ENCODE measurements around the gene DOCK7. TPM values are rescaled to one million over a fixed set of nuclear protein-coding genes. Genes with fewer than 3 reads are reported as not detected.

The DOCK7 gene
- total RNA-seq, 4 donors from 2014 or later = 7.8 to 56.5 (median 19.1) TPM

DNA sequence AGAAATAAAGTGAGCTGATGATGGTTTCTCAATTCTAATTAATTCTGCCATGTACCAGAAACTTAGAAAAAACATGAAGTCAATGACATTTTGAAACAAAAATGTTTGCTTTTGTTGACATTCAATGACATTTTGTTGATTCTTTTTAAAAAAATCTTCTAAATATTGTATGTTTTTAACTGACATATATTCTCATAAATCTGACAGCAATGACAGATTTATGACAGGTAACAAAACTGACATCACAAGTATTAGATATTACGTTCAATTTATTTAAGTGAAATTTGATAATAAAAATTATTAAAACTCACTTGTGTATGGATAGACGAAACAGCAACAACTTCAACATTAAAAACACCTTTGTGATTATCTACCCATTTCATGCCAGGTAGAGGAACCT is 126.9 kb downstream of the DOCK7 start:
- TF ChIP-seq CTCF (IDR thresholded peaks at IDR 0.05) (no peak), POLR2A (IDR thresholded peaks at IDR 0.05) (no peak)
- DNase-seq = no peak

GRCh38 chr1:62544570-62544969 is 143.6 kb downstream of the DOCK7 start:
- Histone ChIP-seq H3K4me3 (no peak overlapping the region), H3K27me3 (no peaks in the 10 kb centered on the region), H3K9me3 (no peaks in the 10 kb centered on the region), H3K27ac (no peak overlapping the region), H3K4me1 (no peaks in the 10 kb centered on the region), H3K36me3 (peaks cover 0 to 42% (median 0%) of the 10 kb centered on the region in 3 donors)
- TF ChIP-seq POLR2A (IDR thresholded peaks at IDR 0.05) (no peak), CTCF (IDR thresholded peaks at IDR 0.05) (no peak)
- DNase-seq = no peak
- 87 to 93% methylated on average over 2 of the region's 2 CpGs for WGBS, 2 donors
- intact Hi-C loops (cut with DNase I) = no loop called here

More for the DNA sequence above, 126.9 kb downstream of the DOCK7 start:
- intact Hi-C loops (cut with DNase I) = no loop called here
- no peaks in the 10 kb centered on the region for H3K9me3 ChIP-seq
- no peak overlapping the region for H3K27ac ChIP-seq
- no peak overlapping the region for H3K4me3 ChIP-seq
- no peaks in the 10 kb centered on the region for H3K4me1 ChIP-seq
- no peaks in the 10 kb centered on the region for H3K27me3 ChIP-seq
- WGBS, 2 donors = 87 to 92% methylated on average over 2 of the region's 2 CpGs
- peaks cover 0 to 36% (median 0%) of the 10 kb centered on the region in 3 donors for H3K36me3 ChIP-seq

DNA sequence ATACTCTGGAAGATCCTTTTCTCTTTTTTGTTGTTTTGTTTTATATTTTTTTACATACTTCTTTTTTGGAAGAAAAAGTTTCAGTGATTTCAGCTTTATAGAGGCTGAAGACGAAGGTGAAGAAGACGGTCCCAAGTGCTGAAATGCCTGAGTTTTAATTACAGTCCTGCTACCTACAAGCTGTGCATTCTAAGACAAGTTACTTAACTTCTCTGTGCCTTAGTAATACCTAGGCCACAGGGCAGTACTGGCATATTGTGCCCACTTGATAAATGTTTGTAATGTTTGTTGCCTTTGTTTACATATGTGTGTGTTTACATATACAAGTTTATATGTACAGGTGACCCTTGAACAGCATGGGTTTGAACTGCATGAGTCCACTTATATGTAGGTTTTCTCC is 147.1 kb downstream of the DOCK7 start:
- Histone ChIP-seq H3K27ac (no peak overlapping the region), H3K4me3 (no peak overlapping the region), H3K9me3 (no peaks in the 10 kb centered on the region), H3K36me3 (peaks cover 0 to 66% (median 0%) of the 10 kb centered on the region in 3 donors), H3K27me3 (no peaks in the 10 kb centered on the region), H3K4me1 (no peaks in the 10 kb centered on the region)
- 68 to 88% methylated on average over 2 of the region's 2 CpGs for WGBS, 2 donors
- TF ChIP-seq CTCF (IDR thresholded peaks at IDR 0.05) = no peak
- TF ChIP-seq POLR2A (IDR thresholded peaks at IDR 0.05) = no peak
- no peak for DNase-seq
- intact Hi-C loops (cut with DNase I) = no loop called here

- 70 to 77% methylated on average over 2 of the region's 2 CpGs for WGBS, 2 donors
- H3K4me1 ChIP-seq = no peaks in the 10 kb centered on the region
- no peak for DNase-seq
- H3K27ac ChIP-seq = no peak overlapping the region
- no peaks in the 10 kb centered on the region for H3K9me3 ChIP-seq
- no peak for TF ChIP-seq CTCF (IDR thresholded peaks at IDR 0.05)
- TF ChIP-seq POLR2A (IDR thresholded peaks at IDR 0.05) = no peak
- no peak overlapping the region for H3K4me3 ChIP-seq
- intact Hi-C loops (cut with DNase I) = no loop called here
- no peaks in the 10 kb centered on the region for H3K27me3 ChIP-seq
- peaks cover 0 to 85% (median 0%) of the 10 kb centered on the region in 3 donors for H3K36me3 ChIP-seq
Measured at GRCh38 chr1:62539028-62539447, 149.1 kb downstream of the DOCK7 start.

DNA sequence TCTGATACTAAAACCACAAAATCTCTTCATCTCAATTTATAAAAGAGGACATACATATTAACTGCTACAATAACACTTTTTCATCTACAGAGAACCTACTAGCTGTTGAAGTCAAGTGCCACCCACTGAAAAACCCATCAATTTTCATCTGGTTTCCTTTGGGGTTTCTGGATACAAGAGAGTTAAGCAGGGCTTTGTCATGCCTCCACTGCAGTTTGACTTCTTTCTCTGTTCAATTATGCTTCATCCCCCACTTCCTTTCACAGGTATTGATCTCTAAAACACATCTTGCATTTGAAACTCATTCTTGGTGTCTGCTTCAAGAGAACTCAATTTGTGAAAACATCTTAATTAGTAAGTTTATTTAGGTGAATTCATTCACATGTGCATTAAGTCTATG is 151.3 kb downstream of the DOCK7 start:
- TF ChIP-seq POLR2A (IDR thresholded peaks at IDR 0.05) (no peak), CTCF (IDR thresholded peaks at IDR 0.05) (no peak)
- H3K27ac ChIP-seq = no peak overlapping the region
- H3K36me3 ChIP-seq = peaks cover 0 to 87% (median 0%) of the 10 kb centered on the region in 3 donors
- no peaks in the 10 kb centered on the region for H3K9me3 ChIP-seq
- H3K27me3 ChIP-seq = no peaks in the 10 kb centered on the region
- DNase-seq = no peak
- H3K4me1 ChIP-seq = no peaks in the 10 kb centered on the region
- H3K4me3 ChIP-seq = no peak overlapping the region
- intact Hi-C loops (cut with DNase I) = no loop called here

All from esophagus squamous epithelium (tissue), 5 donors.